Bronchial epithelial cell (primary cell): ENCODE data around the gene SMTNL2. TPM values are rescaled to one million over a fixed set of nuclear protein-coding genes. Genes with fewer than 3 reads are reported as not detected.

ENCODE experiments used
- DNase-seq: peaks from one replicate; pipeline ENCODE4 v3.0.0-alpha.2; 2010; ENCODE audit warnings: low read depth
- FAIRE-seq: peaks from 2 replicates; lab custom pipeline; 2011; peaks lifted over from hg19 to GRCh38; lab: Jason Lieb, UNC
- H3K27me3 ChIP-seq: 2 replicates; pipeline ENCODE4 v1.5.1; 2011; ENCODE audit warnings: low read length; ENCODE audit not compliant: control insufficient read depth, insufficient read depth
- H3K36me3 ChIP-seq: 2 replicates; pipeline ENCODE4 v1.5.1; 2011; ENCODE audit warnings: low read length; ENCODE audit not compliant: control insufficient read depth, insufficient read depth
- H3K4me3 ChIP-seq: 2 replicates; pipeline ENCODE4 v1.5.1; 2011; ENCODE audit warnings: mild to moderate bottlenecking, low read depth, low read length, control low read depth
- total RNA-seq: library from RNA; depleted of rRNA; stranded (reverse); fragments of >200 nt; gene quantifications from 2 replicates; pipeline ENCODE4 v1.2.1, GENCODE V29; 2014
- TF ChIP-seq, protein P1 (sequence below): IDR thresholded peaks from 2 replicates; pipeline ENCODE4 v1.5.1; 2011; ENCODE audit warnings: mild to moderate bottlenecking, moderate library complexity, low read length, control low read depth, inconsistent platforms; ENCODE audit not compliant: insufficient read depth, severe bottlenecking

SMTNL2 gene
- total RNA-seq, 1 donor from 2014 or later: not detected

GRCh38 chr17:4641297-4642195 lies 57.2 kb downstream of the SMTNL2 start, which contains the start of gene ALOX15:
TSS of gene ALOX15 (minus strand) at chr17:4641678. CDS start at chr17:4641651, 27 bp downstream.
- TF ChIP-seq, protein P1, sequence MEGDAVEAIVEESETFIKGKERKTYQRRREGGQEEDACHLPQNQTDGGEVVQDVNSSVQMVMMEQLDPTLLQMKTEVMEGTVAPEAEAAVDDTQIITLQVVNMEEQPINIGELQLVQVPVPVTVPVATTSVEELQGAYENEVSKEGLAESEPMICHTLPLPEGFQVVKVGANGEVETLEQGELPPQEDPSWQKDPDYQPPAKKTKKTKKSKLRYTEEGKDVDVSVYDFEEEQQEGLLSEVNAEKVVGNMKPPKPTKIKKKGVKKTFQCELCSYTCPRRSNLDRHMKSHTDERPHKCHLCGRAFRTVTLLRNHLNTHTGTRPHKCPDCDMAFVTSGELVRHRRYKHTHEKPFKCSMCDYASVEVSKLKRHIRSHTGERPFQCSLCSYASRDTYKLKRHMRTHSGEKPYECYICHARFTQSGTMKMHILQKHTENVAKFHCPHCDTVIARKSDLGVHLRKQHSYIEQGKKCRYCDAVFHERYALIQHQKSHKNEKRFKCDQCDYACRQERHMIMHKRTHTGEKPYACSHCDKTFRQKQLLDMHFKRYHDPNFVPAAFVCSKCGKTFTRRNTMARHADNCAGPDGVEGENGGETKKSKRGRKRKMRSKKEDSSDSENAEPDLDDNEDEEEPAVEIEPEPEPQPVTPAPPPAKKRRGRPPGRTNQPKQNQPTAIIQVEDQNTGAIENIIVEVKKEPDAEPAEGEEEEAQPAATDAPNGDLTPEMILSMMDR: no peak
- DNase-seq (no peak), FAIRE-seq (no peak)
- H3K4me3 ChIP-seq: peak within 1 kb of the TSS; percentile 17
- peaks cover 27% of the 10 kb centered on the region for H3K27me3 ChIP-seq
- H3K36me3 ChIP-seq: no peaks in the 10 kb centered on the region

- H3K27me3 ChIP-seq: peaks cover 21% of the 10 kb centered on the region
- DNase-seq: no peak
- no peak for FAIRE-seq
- TF ChIP-seq, protein P1: no peak
- no peak overlapping the region for H3K4me3 ChIP-seq
- H3K36me3 ChIP-seq: no peaks in the 10 kb centered on the region
Measured at GRCh38 chr17:4642286-4642685, 58.0 kb downstream of the SMTNL2 start.

- Histone ChIP-seq H3K27me3 (peaks cover 18% of the 10 kb centered on the region), H3K36me3 (no peaks in the 10 kb centered on the region), H3K4me3 (no peak overlapping the region)
- no peak for FAIRE-seq
- TF ChIP-seq, protein P1: no peak
- DNase-seq: peak; percentile 27
Measured at GRCh38 chr17:4643676-4644075, 59.3 kb downstream of the SMTNL2 start.

- no peaks in the 10 kb centered on the region for H3K36me3 ChIP-seq
- FAIRE-seq (no peak), DNase-seq (no peak)
- H3K4me3 ChIP-seq: no peak overlapping the region
- TF ChIP-seq, protein P1: no peak
- H3K27me3 ChIP-seq: peaks cover 15% of the 10 kb centered on the region
Measured at GRCh38 chr17:4645642-4646041, 61.3 kb downstream of the SMTNL2 start.

GRCh38 chr17:4648741-4649140 lies 64.4 kb downstream of the SMTNL2 start:
- H3K36me3 ChIP-seq: no peaks in the 10 kb centered on the region
- TF ChIP-seq, protein P1: no peak
- H3K27me3 ChIP-seq: no peaks in the 10 kb centered on the region
- H3K4me3 ChIP-seq: no peak overlapping the region
- DNase-seq (no peak), FAIRE-seq (peak; percentile 40)
